Loucy (cell line): Measurements from ENCODE around the gene INCENP.

Experiments used
- CTCF ChIP-seq: fragments of 200-600 bp; sonication (generic); conservative IDR thresholded peaks from 2 replicates; pipeline ENCODE4 v1.5.1; 2014; ENCODE audit warnings: mild to moderate bottlenecking, antibody characterized with exemption, low read length
- EZH2phosphoT487 ChIP-seq: fragments of 200-600 bp; IDR thresholded peaks from 2 replicates; pipeline ENCODE4 v1.6.1; 2018; ENCODE audit warnings: antibody characterized with exemption, mild to moderate bottlenecking, moderate library complexity, borderline replicate concordance

- TF ChIP-seq CTCF (no peak), EZH2phosphoT487 (no peak)
These were observed 1.5 kb downstream of the INCENP start for GRCh38 chr11:62125316-62125715.
